Left ventricle myocardium superior (tissue), 1 donor: ENCODE data around the gene CCNB3. TPM values are rescaled to one million over a fixed set of nuclear protein-coding genes. Genes with fewer than 3 reads are reported as not detected.

Experiments used
- ATAC-seq: fragments of 200-7000 bp; cut with Tn5 transposase; one replicate; pipeline ENCODE4 v1.9.1; 2020; ENCODE audit warnings: mild to moderate bottlenecking, moderate library complexity
- DNase-seq: peaks from one replicate; pipeline ENCODE4 v3.0.0-alpha.2; 2020
- intact Hi-C: fragments of 100-400 bp; cut with micrococcal nuclease; formaldehyde crosslinking; loops from one replicate; pipeline ENCODE4 v1.11.0; 2022
- total RNA-seq: library from RNA; stranded (reverse); fragmentation: NEBNext Ultra II Directional; extraction: Animal tissue kit (Norgen Biotek cat#: 25700); gene quantifications from one replicate; pipeline ENCODE4 v1.2.1, GENCODE V29; 2021
- donor health status: DM: no; HTN: yes; CAD: no; lungs with severe emphysema.

CCNB3 gene
- total RNA-seq, 1 donor from 2014 or later = 0.17 TPM

DNA sequence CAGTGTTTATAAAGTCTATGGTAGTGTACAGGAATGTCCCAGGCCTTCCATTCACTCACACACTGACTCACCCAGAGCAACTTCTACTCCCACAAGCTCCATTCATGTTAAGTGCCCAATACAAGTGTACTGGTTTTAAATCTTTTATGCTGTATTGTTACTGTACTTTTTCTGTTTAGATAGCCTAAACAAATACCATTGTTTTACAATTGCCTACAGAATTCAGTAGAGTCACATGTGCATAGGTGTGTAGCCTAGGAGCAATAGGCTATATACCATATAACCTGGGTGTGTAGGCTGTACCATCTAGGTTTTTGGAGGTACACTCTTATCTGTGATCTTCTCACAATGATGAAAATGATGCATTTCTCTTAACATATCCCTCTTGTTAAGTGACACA lies 139.4 kb downstream of the CCNB3 start:
- DNase-seq = no peak
- no peak for ATAC-seq
- intact Hi-C loops = no loop called here

DNA sequence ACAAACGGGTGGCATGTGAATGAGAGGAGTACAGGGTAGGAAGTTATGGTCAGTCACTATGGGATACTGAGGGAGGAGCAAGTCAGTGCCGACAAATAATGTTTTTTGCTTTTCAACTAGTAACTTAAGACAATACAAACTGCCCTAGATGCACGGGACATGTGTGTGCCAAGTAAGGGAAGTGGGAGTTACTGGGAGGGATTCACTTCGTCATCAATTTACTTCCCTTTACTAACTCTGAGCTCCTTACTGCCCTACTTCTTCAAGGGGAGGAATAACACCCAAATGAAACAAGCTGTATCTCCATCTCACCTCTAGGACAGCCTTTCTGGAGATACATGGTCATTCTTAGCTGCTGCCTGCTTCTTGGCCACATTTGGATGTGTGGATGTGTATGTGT lies 168.4 kb downstream of the CCNB3 start:
- no peak for DNase-seq
- intact Hi-C loops = no loop called here
- no peak for ATAC-seq

DNA sequence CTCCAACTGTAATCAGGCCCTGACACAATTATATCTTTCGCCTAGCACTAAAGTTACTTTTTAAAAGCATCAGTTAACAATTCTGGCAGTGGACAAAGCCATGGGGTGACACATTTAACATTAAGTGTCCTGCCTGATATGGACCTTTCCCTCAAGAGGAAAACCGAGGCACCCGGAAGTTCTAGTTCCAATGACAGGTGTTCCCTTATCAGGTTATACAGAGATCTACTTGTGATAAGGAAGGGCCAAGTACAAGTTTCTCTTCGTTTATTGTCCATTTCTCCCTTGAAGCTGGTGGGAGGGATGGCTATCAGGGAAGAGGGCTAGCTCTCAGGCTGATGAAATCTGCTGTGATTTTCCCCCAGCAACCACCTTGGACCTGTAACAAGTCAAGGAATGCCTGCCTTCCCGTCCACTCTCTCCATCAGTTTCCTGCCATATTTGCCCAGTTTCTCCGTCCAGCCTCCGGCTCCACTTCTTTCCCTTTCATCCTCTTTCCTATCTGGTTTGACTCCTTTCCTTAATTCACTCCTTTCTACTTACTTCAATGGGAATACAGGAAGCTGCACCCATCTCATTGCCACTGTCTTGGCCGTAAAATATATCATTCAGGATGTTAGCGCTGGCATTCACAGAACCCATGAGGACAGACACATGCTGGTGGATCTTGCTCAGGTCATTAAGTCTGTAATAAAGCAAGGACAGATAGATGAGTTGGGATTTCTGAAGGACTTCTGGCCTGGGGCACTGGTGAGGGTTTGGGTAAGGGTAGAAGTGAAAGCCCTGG lies 171.1 kb downstream of the CCNB3 start:
- no peak for ATAC-seq
- intact Hi-C loops = no loop called here

DNA sequence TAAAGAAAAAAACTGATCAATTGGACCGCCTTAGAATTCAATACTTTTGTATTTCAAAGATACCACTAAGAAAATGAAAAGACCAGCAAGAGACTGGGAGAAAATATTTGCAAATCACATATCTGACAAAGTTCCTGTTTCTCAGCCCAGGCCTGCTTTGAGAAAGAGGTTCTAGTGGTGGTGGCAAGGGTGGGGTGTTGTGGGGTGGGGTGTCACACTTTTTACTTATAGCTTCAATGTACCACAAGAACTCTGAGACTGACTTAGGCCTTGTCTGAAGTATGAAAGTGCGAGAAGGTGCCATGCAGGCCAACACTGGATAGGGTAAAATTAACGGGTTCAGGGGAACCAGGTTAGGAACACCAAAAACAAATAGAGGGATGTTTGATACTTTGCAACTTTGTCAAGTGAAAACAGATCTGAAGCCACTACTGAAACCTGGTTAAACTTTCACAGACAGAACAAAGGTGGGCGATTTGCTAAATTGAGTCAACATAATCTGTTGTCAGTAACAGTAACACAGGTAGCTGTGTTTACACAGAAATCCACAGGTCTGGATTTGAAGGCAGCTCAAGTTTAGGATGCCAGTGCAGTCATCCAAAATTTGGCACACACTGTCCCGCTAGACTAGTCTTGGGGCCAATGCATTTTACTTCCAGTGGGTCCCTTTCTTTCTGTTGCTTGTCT lies 177.3 kb downstream of the CCNB3 start:
- intact Hi-C loops = no loop called here
- ATAC-seq = no peak

More for the DNA sequence above, 171.1 kb downstream of the CCNB3 start:
- no peak for DNase-seq

DNA sequence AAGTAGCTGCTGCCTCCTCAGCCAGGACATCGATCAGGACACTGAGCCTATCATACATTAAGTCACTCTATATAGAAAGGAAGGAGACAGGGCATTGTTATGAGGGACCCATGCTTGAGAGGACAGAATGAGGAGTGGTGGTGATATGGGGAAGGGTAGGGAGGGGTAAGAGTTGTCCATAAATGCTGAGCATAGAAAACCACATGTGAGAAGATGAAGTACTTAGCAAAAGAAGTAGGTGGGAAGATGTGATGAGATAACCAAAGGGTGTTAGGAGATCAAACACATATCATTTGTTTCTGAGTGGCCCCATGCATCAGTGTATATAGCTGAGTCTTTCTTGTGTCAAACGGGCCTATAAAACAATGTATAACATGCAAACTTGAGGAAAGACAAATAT lies 182.0 kb downstream of the CCNB3 start:
- intact Hi-C loops = no loop called here
- no peak for DNase-seq
- no peak for ATAC-seq

More for the DNA sequence above, 177.3 kb downstream of the CCNB3 start:
- no peak for DNase-seq

DNA sequence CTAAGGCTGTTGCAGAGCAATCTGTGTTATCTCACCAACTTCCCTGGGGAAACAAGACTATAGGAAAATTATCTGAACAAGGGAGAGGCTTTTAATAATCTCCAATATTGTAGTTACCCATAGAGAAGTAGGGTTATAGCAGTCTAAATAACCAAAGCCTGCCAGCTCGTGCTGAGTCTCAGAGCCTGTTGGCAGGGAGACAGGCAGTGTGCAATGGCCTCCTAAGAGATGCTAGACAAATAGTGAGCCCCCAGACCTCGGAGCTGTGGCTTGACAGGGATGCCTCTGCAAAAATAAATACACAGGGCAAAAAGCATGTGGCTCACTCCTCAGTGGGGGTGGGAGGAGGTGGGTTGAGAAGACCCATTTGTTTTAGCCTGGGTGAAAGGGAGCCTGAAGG lies 189.3 kb downstream of the CCNB3 start:
- no peak for DNase-seq
- no peak for ATAC-seq
- intact Hi-C loops = no loop called here

Other genes starting within 250 kb of the CCNB3 start
- gene AKAP4, start 3.8 kb upstream of the CCNB3 start, total RNA-seq = not detected